Astrocyte of the spinal cord (primary cell): ENCODE results near the gene MEG3.

ENCODE experiments used
- DNase-seq: peaks from one replicate; pipeline ENCODE4 v3.0.0; 2011; ENCODE audit warnings: low read depth, low spot score
- H3K4me3 ChIP-seq: 2 replicates; pipeline ENCODE4 v1.5.1; 2011; ENCODE audit warnings: low read depth, mild to moderate bottlenecking, low read length, moderate library complexity
- CTCF ChIP-seq: IDR thresholded peaks from 2 replicates; pipeline ENCODE4 v1.5.1; 2012; ENCODE audit warnings: low read depth, mild to moderate bottlenecking, low read length, inconsistent platforms
- in situ Hi-C: cut with HindIII; loops from 2 replicates; pipeline ENCODE4 v1.10.0; 2017; ENCODE audit warnings: low sequenced_read_pairs

The MEG3 gene

DNA sequence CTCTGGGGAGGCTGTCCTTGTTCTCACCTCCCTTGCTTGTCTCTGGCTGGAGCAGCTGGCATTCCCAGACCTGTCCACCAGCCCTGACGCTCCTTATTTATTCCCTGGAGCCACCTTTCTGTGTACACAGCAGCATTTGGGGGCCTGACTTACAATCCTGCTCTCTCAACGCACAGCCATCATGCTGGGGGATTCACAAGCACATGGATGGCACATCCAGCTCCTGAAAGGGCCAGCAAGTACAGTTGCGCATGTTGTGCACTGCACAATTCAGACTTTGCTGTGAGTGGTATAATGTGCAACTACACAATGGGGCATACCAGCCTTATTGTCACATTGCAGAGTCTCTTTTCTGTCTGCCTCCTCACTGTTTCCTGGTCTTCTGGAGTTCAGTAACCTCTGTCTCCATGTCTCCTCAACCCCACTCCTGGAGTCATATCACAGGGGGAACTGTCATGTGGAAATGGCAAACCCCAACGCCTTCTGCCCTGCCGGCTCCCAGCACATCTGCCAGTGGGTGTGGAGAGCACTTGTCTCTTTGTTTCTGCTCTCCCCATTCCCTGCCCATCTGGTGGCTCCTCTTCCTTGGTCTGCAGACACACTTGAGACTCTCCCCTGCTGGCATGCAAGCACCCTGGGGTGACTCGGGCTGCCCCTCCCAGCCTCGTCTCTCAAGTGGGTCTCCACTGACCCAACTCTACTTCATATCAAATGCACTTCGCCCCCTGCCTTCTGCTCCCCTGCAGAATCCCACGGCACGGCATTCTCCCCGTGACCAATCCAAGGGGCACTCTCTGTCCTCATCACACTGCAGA, 41.2 kb upstream of the MEG3 start:
- in situ Hi-C loops: no loop called here
- TF ChIP-seq CTCF: no peak
- H3K4me3 ChIP-seq: no peak overlapping the region

GRCh38 chr14:100785338-100785615, 40.6 kb upstream of the MEG3 start:
- no peak for TF ChIP-seq CTCF
- no peak for DNase-seq
- in situ Hi-C loops: no loop called here
- H3K4me3 ChIP-seq: no peak overlapping the region

More for the DNA sequence above, 41.2 kb upstream of the MEG3 start:
- no peak for DNase-seq

DNA sequence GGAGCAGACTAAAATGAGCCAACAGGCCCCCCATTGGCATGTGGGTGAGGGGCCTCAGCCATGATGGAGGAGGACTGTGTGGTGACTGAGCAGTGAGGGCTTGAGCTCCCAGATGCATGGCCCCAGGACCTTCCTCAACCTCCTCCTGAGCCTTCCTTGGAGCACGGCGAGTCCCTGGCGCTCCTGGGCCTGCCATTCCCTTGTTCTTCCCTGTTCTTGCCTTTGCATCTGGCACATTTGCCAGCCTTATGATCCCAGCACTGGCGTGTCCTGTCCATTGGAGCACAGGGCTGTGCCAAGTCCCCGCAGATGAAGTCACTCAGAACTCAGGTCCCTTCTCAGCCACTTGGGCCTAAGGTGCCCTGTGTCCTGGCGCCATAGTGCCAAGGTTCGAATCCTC, 40.3 kb upstream of the MEG3 start:
- TF ChIP-seq CTCF: no peak
- DNase-seq: no peak
- in situ Hi-C loops: no loop called here
- H3K4me3 ChIP-seq: no peak overlapping the region

DNA sequence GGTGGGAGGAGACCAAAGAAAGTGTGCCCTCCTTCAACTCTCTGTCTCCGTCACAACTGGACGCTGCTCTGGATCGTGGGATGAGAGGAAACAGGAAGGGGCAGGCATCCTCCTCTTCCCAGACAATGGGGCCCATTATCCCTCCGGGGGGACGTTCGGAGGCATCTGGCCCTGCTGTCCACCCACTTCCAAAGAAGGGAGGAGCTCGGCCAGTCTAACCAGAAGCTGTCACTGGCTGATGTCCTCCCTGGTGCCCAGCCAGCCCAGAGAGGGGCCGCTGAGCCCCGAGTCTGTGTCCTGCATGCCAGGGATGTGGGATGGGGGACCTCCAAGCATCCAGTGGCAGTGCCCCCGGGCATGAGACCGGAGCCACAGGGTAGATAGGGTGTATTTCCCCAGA, 39.8 kb upstream of the MEG3 start:
- no peak for DNase-seq
- no peak for TF ChIP-seq CTCF
- no peak overlapping the region for H3K4me3 ChIP-seq
- in situ Hi-C loops: no loop called here

- in situ Hi-C loops: no loop called here
- no peak overlapping the region for H3K4me3 ChIP-seq
- no peak for TF ChIP-seq CTCF
- no peak for DNase-seq
These were observed 39.2 kb upstream of the MEG3 start for GRCh38 chr14:100786576-100787219.

GRCh38 chr14:100787659-100788058, 38.3 kb upstream of the MEG3 start:
- DNase-seq: no peak
- in situ Hi-C loops: no loop called here
- TF ChIP-seq CTCF: no peak
- no peak overlapping the region for H3K4me3 ChIP-seq
